SK-N-SH treated with all-trans-retinoic acid at 6 μM for 48 hours (cell line): ENCODE results near the gene AQP4.

ENCODE experiments used
- ATAC-seq: fragments of 200-7000 bp; cut with Tn5 transposase; 3 replicates; pipeline ENCODE4 v1.9.1; 2020; ENCODE audit warnings: mild to moderate bottlenecking, moderate library complexity
- ARNTL ChIP-seq: fragments of 450-650 bp; formaldehyde crosslinking; IDR thresholded peaks from 2 replicates; pipeline ENCODE4 v1.5.0; 2020; ENCODE audit warnings: low read depth, mild to moderate bottlenecking, moderate library complexity, borderline replicate concordance
- BACH2 ChIP-seq: fragments of 250-450 bp; sonication (Bioruptor Pico); IDR thresholded peaks from 2 replicates; pipeline ENCODE4 v1.9.0; 2021; ENCODE audit warnings: mild to moderate bottlenecking, borderline replicate concordance
- CREB5 ChIP-seq: fragments of 250-450 bp; sonication (Bioruptor Pico); IDR thresholded peaks from 2 replicates; pipeline ENCODE4 v1.5.1; 2020; ENCODE audit warnings: low read depth, mild to moderate bottlenecking, moderate library complexity
- CSDC2 ChIP-seq: fragments of 250-450 bp; sonication (Bioruptor Pico); IDR thresholded peaks from 2 replicates; pipeline ENCODE4 v1.5.0; 2020; ENCODE audit warnings: mild to moderate bottlenecking, moderate library complexity
- CSRNP3 ChIP-seq: fragments of 250-450 bp; sonication (Bioruptor Pico); IDR thresholded peaks from 2 replicates; pipeline ENCODE4 v1.5.1; 2021; ENCODE audit warnings: mild to moderate bottlenecking, moderate library complexity
- ESRRG ChIP-seq: fragments of 250-450 bp; sonication (Bioruptor Pico); IDR thresholded peaks from 2 replicates; pipeline ENCODE4 v1.6.1; 2021; ENCODE audit warnings: mild to moderate bottlenecking
- GLIS3 ChIP-seq: fragments of 250-450 bp; sonication (Bioruptor Pico); IDR thresholded peaks from 2 replicates; pipeline ENCODE4 v1.5.0; 2020; ENCODE audit warnings: mild to moderate bottlenecking, moderate library complexity
- ISL1 ChIP-seq: fragments of 250-450 bp; sonication (Bioruptor Pico); IDR thresholded peaks from 2 replicates; pipeline ENCODE4 v2.1.2; 2022; ENCODE audit warnings: mild to moderate bottlenecking, moderate library complexity
- OSR1 ChIP-seq: fragments of 250-450 bp; sonication (Bioruptor Pico); IDR thresholded peaks from 2 replicates; pipeline ENCODE4 v1.8.0; 2022; ENCODE audit warnings: moderate library complexity, mild to moderate bottlenecking, inconsistent platforms
- PATZ1 ChIP-seq: fragments of 250-450 bp; sonication (Bioruptor Pico); IDR thresholded peaks from 2 replicates; pipeline ENCODE4 v1.8.0; 2020; ENCODE audit warnings: mild to moderate bottlenecking, moderate library complexity, borderline replicate concordance
- PPARA ChIP-seq: fragments of 250-450 bp; sonication (Bioruptor Pico); IDR thresholded peaks from 2 replicates; pipeline ENCODE4 v1.5.0; 2020; ENCODE audit warnings: mild to moderate bottlenecking, borderline replicate concordance
- RARB ChIP-seq: fragments of 250-450 bp; sonication (Bioruptor Pico); IDR thresholded peaks from 2 replicates; pipeline ENCODE4 v1.8.0; 2021; ENCODE audit warnings: mild to moderate bottlenecking, moderate library complexity
- SNAI2 ChIP-seq: fragments of 250-450 bp; sonication (Bioruptor Pico); IDR thresholded peaks from 2 replicates; pipeline ENCODE4 v1.5.0; 2020; ENCODE audit warnings: mild to moderate bottlenecking, moderate library complexity
- TCF4 ChIP-seq: fragments of 250-450 bp; sonication (Bioruptor Pico); IDR thresholded peaks from 2 replicates; pipeline ENCODE4 v1.8.0; 2021; ENCODE audit warnings: mild to moderate bottlenecking, moderate library complexity, borderline replicate concordance
- TOX ChIP-seq: fragments of 250-450 bp; sonication (Bioruptor Pico); IDR thresholded peaks from 2 replicates; pipeline ENCODE4 v1.8.0; 2021; ENCODE audit warnings: mild to moderate bottlenecking, moderate library complexity, borderline replicate concordance
- TSHZ2 ChIP-seq: fragments of 250-450 bp; sonication (Bioruptor Pico); IDR thresholded peaks from 2 replicates; pipeline ENCODE4 v1.5.0; 2020; ENCODE audit warnings: mild to moderate bottlenecking, moderate library complexity
- ZC3H10 ChIP-seq: fragments of 250-450 bp; sonication (Bioruptor Pico); IDR thresholded peaks from 2 replicates; pipeline ENCODE4 v1.5.1; 2021; ENCODE audit warnings: mild to moderate bottlenecking, moderate library complexity
- ZFP3 ChIP-seq: fragments of 250-450 bp; sonication (Bioruptor Pico); IDR thresholded peaks from 2 replicates; pipeline ENCODE4 v1.5.0; 2020; ENCODE audit warnings: mild to moderate bottlenecking, moderate library complexity
- ZFP30 ChIP-seq: fragments of 450-650 bp; formaldehyde crosslinking; IDR thresholded peaks from 2 replicates; pipeline ENCODE4 v1.5.0; 2022; ENCODE audit warnings: mild to moderate bottlenecking, moderate library complexity
- ZNF565 ChIP-seq: fragments of 450-650 bp; formaldehyde crosslinking; conservative IDR thresholded peaks from 2 replicates; pipeline ENCODE4 v1.5.0; 2020; ENCODE audit warnings: low read depth, mild to moderate bottlenecking, moderate library complexity
- ZNF8 ChIP-seq: fragments of 450-650 bp; formaldehyde crosslinking; IDR thresholded peaks from 2 replicates; pipeline ENCODE4 v1.5.0; 2020; ENCODE audit warnings: mild to moderate bottlenecking, moderate library complexity

The AQP4 gene

GRCh38 chr18:26806224-26806623 is 59.3 kb downstream of the AQP4 start:
- ATAC-seq = no peak

GRCh38 chr18:26804519-26804918 is 61.0 kb downstream of the AQP4 start:
- no peak for ATAC-seq
- TF ChIP-seq TCF4 (CRISPR knock-in tag) (no peak), ZNF565 (CRISPR knock-in tag) (no peak), RARB (no peak), CSDC2 (CRISPR knock-in tag) (no peak), ZFP3 (CRISPR knock-in tag) (no peak), ZNF8 (CRISPR knock-in tag) (no peak), CREB5 (no peak), SNAI2 (CRISPR knock-in tag) (no peak), CSRNP3 (CRISPR knock-in tag) (no peak)

More at GRCh38 chr18:26806224-26806623, 59.3 kb downstream of the AQP4 start:
- no peak for TF ChIP-seq ISL1
- no peak for TF ChIP-seq PPARA
- no peak for TF ChIP-seq GLIS3 (CRISPR knock-in tag)
- TF ChIP-seq RARB = no peak
- TF ChIP-seq ZFP30 (CRISPR knock-in tag) = no peak
- TF ChIP-seq ESRRG (CRISPR knock-in tag) = no peak
- no peak for TF ChIP-seq PATZ1 (CRISPR knock-in tag)
- no peak for TF ChIP-seq TCF4 (CRISPR knock-in tag)
- no peak for TF ChIP-seq CSRNP3 (CRISPR knock-in tag)
- no peak for TF ChIP-seq CREB5
- no peak for TF ChIP-seq ZFP3 (CRISPR knock-in tag)
- no peak for TF ChIP-seq OSR1
- TF ChIP-seq TSHZ2 = no peak
- TF ChIP-seq BACH2 (CRISPR knock-in tag) = no peak
- no peak for TF ChIP-seq ARNTL (CRISPR knock-in tag)
- TF ChIP-seq ZNF565 (CRISPR knock-in tag) = no peak

- ATAC-seq = no peak
- TF ChIP-seq CSDC2 (CRISPR knock-in tag) (no peak), TCF4 (CRISPR knock-in tag) (no peak), PATZ1 (CRISPR knock-in tag) (no peak), ARNTL (CRISPR knock-in tag) (no peak), RARB (no peak), ZC3H10 (no peak), BACH2 (CRISPR knock-in tag) (no peak), ZNF8 (CRISPR knock-in tag) (no peak), ESRRG (CRISPR knock-in tag) (no peak), ZFP30 (CRISPR knock-in tag) (no peak), PPARA (no peak), GLIS3 (CRISPR knock-in tag) (no peak), ZFP3 (CRISPR knock-in tag) (no peak), ISL1 (no peak), TSHZ2 (no peak), TOX (CRISPR knock-in tag) (no peak), OSR1 (no peak)
Observed at GRCh38 chr18:26803643-26804042, 61.9 kb downstream of the AQP4 start.
